HEK293 (cell line): ENCODE measurements around the gene LGALS4.
A peak's percentile ranks its signal among the peaks of the same experiment; 100 is the strongest.

Source experiments
- INSM2 ChIP-seq: fragments of 450-650 bp; formaldehyde crosslinking; IDR thresholded peaks from 2 replicates; pipeline ENCODE4 v1.5.1; 2016; ENCODE audit warnings: missing biosample characterization, missing genetic modification characterization
- KLF16 ChIP-seq: fragments of 450-650 bp; formaldehyde crosslinking; IDR thresholded peaks from 2 replicates; pipeline ENCODE4 v1.5.1; 2017; ENCODE audit warnings: missing biosample characterization, missing genetic modification characterization
- MEIS1 ChIP-seq: sonication (generic); formaldehyde crosslinking; IDR thresholded peaks from 2 replicates; pipeline ENCODE4 v1.8.1; 2022; ENCODE audit warnings: missing genetic modification reagents, mild to moderate bottlenecking, borderline replicate concordance
- MZF1 ChIP-seq: fragments of 450-650 bp; formaldehyde crosslinking; IDR thresholded peaks from 2 replicates; pipeline ENCODE4 v1.5.1; 2017; ENCODE audit warnings: missing biosample characterization, missing genetic modification characterization, borderline replicate concordance
- OVOL3 ChIP-seq: fragments of 450-650 bp; formaldehyde crosslinking; IDR thresholded peaks from 2 replicates; pipeline ENCODE4 v1.5.1; 2016; ENCODE audit warnings: missing biosample characterization, missing genetic modification characterization
- PRDM6 ChIP-seq: fragments of 450-650 bp; formaldehyde crosslinking; IDR thresholded peaks from 2 replicates; pipeline ENCODE4 v1.5.1; 2017; ENCODE audit warnings: missing biosample characterization, missing genetic modification characterization
- ZEB2 ChIP-seq: fragments of 450-650 bp; formaldehyde crosslinking; IDR thresholded peaks from 2 replicates; pipeline ENCODE4 v1.5.1; 2016; ENCODE audit warnings: missing biosample characterization, missing genetic modification characterization
- ZNF112 ChIP-seq: fragments of 450-650 bp; formaldehyde crosslinking; IDR thresholded peaks from 2 replicates; pipeline ENCODE4 v1.5.0; 2017; ENCODE audit warnings: missing biosample characterization, missing genetic modification characterization
- ZNF140 ChIP-seq: fragments of 450-650 bp; formaldehyde crosslinking; IDR thresholded peaks from 2 replicates; pipeline ENCODE4 v1.5.1; 2016; ENCODE audit warnings: missing biosample characterization, missing genetic modification characterization
- ZNF155 ChIP-seq: fragments of 450-650 bp; formaldehyde crosslinking; IDR thresholded peaks from 2 replicates; pipeline ENCODE4 v1.5.1; 2016; ENCODE audit warnings: missing biosample characterization, missing genetic modification characterization
- ZNF2 ChIP-seq: fragments of 450-650 bp; formaldehyde crosslinking; IDR thresholded peaks from 2 replicates; pipeline ENCODE4 v1.5.1; 2016; ENCODE audit warnings: missing biosample characterization, missing genetic modification characterization
- ZNF521 ChIP-seq: fragments of 450-650 bp; formaldehyde crosslinking; IDR thresholded peaks from 2 replicates; pipeline ENCODE4 v1.5.1; 2017; ENCODE audit warnings: missing biosample characterization, mild to moderate bottlenecking, missing genetic modification characterization
- ZNF555 ChIP-seq: fragments of 450-650 bp; formaldehyde crosslinking; conservative IDR thresholded peaks from 2 replicates; pipeline ENCODE4 v1.5.1; 2017; ENCODE audit warnings: missing biosample characterization, mild to moderate bottlenecking, missing genetic modification characterization, inconsistent platforms
- ZNF558 ChIP-seq: fragments of 450-650 bp; formaldehyde crosslinking; IDR thresholded peaks from 2 replicates; pipeline ENCODE4 v1.5.1; 2016; ENCODE audit warnings: missing biosample characterization, missing genetic modification characterization
- ZNF621 ChIP-seq: fragments of 450-650 bp; formaldehyde crosslinking; IDR thresholded peaks from 2 replicates; pipeline ENCODE4 v1.5.1; 2017; ENCODE audit warnings: missing biosample characterization, missing genetic modification characterization
- ZNF626 ChIP-seq: fragments of 450-650 bp; sonication (Bioruptor Pico); formaldehyde crosslinking; IDR thresholded peaks from 2 replicates; pipeline ENCODE4 v1.5.1; 2018; ENCODE audit warnings: missing biosample characterization, missing genetic modification characterization, inconsistent platforms
- ZNF777 ChIP-seq: fragments of 450-650 bp; formaldehyde crosslinking; IDR thresholded peaks from 2 replicates; pipeline ENCODE4 v1.5.1; 2017; ENCODE audit warnings: missing biosample characterization, missing genetic modification characterization, borderline replicate concordance
- TF ChIP-seq, protein P1 (sequence below): fragments of 450-650 bp; formaldehyde crosslinking; conservative IDR thresholded peaks from 2 replicates; pipeline ENCODE4 v1.5.1; 2016; ENCODE audit warnings: low read depth, missing biosample characterization, missing genetic modification characterization
- TF ChIP-seq, protein P2 (sequence below): fragments of 450-650 bp; formaldehyde crosslinking; IDR thresholded peaks from 2 replicates; pipeline ENCODE4 v1.5.1; 2016; ENCODE audit warnings: missing biosample characterization, missing genetic modification characterization
- TF ChIP-seq, protein P3 (sequence below): fragments of 450-650 bp; formaldehyde crosslinking; IDR thresholded peaks from 2 replicates; pipeline ENCODE4 v1.5.1; 2016; ENCODE audit warnings: missing biosample characterization, missing genetic modification characterization, borderline replicate concordance
- TF ChIP-seq, protein P4 (sequence below): fragments of 450-650 bp; formaldehyde crosslinking; IDR thresholded peaks from 2 replicates; pipeline ENCODE4 v1.5.0; 2017; ENCODE audit warnings: missing biosample characterization, missing genetic modification characterization, borderline replicate concordance

Gene LGALS4

GRCh38 chr19:38849860-38850435 is 37.2 kb upstream of the LGALS4 start, which contains the start of gene HNRNPL (continued):
- TF ChIP-seq ZNF2 (no peak), ZNF777 (no peak), ZNF626 (tag by site-specific recombination) (no peak), ZNF621 (tag by site-specific recombination) (no peak), INSM2 (tag by site-specific recombination) (peak; percentile 36; the same call in 1 of the 2 replicates), ZNF521 (tag by site-specific recombination) (no peak), ZEB2 (tag by site-specific recombination) (peak; percentile 72), MZF1 (no peak), ZNF555 (tag by site-specific recombination) (no peak), ZNF112 (tag by site-specific recombination) (no peak), OVOL3 (tag by site-specific recombination) (no peak), ZNF155 (tag by site-specific recombination) (no peak), MEIS1 (no peak), ZNF558 (tag by site-specific recombination) (no peak), KLF16 (peak; percentile 92), PRDM6 (tag by site-specific recombination) (no peak), ZNF140 (tag by site-specific recombination) (no peak)
- TF ChIP-seq, protein P1, sequence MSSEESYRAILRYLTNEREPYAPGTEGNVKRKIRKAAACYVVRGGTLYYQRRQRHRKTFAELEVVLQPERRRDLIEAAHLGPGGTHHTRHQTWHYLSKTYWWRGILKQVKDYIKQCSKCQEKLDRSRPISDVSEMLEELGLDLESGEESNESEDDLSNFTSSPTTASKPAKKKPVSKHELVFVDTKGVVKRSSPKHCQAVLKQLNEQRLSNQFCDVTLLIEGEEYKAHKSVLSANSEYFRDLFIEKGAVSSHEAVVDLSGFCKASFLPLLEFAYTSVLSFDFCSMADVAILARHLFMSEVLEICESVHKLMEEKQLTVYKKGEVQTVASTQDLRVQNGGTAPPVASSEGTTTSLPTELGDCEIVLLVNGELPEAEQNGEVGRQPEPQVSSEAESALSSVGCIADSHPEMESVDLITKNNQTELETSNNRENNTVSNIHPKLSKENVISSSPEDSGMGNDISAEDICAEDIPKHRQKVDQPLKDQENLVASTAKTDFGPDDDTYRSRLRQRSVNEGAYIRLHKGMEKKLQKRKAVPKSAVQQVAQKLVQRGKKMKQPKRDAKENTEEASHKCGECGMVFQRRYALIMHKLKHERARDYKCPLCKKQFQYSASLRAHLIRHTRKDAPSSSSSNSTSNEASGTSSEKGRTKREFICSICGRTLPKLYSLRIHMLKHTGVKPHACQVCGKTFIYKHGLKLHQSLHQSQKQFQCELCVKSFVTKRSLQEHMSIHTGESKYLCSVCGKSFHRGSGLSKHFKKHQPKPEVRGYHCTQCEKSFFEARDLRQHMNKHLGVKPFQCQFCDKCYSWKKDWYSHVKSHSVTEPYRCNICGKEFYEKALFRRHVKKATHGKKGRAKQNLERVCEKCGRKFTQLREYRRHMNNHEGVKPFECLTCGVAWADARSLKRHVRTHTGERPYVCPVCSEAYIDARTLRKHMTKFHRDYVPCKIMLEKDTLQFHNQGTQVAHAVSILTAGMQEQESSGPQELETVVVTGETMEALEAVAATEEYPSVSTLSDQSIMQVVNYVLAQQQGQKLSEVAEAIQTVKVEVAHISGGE (tag by site-specific recombination): no peak
- TF ChIP-seq, protein P2, sequence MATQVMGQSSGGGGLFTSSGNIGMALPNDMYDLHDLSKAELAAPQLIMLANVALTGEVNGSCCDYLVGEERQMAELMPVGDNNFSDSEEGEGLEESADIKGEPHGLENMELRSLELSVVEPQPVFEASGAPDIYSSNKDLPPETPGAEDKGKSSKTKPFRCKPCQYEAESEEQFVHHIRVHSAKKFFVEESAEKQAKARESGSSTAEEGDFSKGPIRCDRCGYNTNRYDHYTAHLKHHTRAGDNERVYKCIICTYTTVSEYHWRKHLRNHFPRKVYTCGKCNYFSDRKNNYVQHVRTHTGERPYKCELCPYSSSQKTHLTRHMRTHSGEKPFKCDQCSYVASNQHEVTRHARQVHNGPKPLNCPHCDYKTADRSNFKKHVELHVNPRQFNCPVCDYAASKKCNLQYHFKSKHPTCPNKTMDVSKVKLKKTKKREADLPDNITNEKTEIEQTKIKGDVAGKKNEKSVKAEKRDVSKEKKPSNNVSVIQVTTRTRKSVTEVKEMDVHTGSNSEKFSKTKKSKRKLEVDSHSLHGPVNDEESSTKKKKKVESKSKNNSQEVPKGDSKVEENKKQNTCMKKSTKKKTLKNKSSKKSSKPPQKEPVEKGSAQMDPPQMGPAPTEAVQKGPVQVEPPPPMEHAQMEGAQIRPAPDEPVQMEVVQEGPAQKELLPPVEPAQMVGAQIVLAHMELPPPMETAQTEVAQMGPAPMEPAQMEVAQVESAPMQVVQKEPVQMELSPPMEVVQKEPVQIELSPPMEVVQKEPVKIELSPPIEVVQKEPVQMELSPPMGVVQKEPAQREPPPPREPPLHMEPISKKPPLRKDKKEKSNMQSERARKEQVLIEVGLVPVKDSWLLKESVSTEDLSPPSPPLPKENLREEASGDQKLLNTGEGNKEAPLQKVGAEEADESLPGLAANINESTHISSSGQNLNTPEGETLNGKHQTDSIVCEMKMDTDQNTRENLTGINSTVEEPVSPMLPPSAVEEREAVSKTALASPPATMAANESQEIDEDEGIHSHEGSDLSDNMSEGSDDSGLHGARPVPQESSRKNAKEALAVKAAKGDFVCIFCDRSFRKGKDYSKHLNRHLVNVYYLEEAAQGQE (tag by site-specific recombination): no peak
- TF ChIP-seq, protein P3, sequence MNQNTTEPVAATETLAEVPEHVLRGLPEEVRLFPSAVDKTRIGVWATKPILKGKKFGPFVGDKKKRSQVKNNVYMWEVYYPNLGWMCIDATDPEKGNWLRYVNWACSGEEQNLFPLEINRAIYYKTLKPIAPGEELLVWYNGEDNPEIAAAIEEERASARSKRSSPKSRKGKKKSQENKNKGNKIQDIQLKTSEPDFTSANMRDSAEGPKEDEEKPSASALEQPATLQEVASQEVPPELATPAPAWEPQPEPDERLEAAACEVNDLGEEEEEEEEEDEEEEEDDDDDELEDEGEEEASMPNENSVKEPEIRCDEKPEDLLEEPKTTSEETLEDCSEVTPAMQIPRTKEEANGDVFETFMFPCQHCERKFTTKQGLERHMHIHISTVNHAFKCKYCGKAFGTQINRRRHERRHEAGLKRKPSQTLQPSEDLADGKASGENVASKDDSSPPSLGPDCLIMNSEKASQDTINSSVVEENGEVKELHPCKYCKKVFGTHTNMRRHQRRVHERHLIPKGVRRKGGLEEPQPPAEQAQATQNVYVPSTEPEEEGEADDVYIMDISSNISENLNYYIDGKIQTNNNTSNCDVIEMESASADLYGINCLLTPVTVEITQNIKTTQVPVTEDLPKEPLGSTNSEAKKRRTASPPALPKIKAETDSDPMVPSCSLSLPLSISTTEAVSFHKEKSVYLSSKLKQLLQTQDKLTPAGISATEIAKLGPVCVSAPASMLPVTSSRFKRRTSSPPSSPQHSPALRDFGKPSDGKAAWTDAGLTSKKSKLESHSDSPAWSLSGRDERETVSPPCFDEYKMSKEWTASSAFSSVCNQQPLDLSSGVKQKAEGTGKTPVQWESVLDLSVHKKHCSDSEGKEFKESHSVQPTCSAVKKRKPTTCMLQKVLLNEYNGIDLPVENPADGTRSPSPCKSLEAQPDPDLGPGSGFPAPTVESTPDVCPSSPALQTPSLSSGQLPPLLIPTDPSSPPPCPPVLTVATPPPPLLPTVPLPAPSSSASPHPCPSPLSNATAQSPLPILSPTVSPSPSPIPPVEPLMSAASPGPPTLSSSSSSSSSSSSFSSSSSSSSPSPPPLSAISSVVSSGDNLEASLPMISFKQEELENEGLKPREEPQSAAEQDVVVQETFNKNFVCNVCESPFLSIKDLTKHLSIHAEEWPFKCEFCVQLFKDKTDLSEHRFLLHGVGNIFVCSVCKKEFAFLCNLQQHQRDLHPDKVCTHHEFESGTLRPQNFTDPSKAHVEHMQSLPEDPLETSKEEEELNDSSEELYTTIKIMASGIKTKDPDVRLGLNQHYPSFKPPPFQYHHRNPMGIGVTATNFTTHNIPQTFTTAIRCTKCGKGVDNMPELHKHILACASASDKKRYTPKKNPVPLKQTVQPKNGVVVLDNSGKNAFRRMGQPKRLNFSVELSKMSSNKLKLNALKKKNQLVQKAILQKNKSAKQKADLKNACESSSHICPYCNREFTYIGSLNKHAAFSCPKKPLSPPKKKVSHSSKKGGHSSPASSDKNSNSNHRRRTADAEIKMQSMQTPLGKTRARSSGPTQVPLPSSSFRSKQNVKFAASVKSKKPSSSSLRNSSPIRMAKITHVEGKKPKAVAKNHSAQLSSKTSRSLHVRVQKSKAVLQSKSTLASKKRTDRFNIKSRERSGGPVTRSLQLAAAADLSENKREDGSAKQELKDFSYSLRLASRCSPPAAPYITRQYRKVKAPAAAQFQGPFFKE (tag by site-specific recombination): no peak
- TF ChIP-seq, protein P4, sequence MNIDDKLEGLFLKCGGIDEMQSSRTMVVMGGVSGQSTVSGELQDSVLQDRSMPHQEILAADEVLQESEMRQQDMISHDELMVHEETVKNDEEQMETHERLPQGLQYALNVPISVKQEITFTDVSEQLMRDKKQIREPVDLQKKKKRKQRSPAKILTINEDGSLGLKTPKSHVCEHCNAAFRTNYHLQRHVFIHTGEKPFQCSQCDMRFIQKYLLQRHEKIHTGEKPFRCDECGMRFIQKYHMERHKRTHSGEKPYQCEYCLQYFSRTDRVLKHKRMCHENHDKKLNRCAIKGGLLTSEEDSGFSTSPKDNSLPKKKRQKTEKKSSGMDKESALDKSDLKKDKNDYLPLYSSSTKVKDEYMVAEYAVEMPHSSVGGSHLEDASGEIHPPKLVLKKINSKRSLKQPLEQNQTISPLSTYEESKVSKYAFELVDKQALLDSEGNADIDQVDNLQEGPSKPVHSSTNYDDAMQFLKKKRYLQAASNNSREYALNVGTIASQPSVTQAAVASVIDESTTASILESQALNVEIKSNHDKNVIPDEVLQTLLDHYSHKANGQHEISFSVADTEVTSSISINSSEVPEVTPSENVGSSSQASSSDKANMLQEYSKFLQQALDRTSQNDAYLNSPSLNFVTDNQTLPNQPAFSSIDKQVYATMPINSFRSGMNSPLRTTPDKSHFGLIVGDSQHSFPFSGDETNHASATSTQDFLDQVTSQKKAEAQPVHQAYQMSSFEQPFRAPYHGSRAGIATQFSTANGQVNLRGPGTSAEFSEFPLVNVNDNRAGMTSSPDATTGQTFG (tag by site-specific recombination): no peak
